ENCODE results near the gene GPX7. TPM values are rescaled to one million over a fixed set of nuclear protein-coding genes. Genes with fewer than 3 reads are reported as not detected.

The GPX7 gene
- total RNA-seq, 1 experiment from 2014 or later = 9.9 TPM

DNA sequence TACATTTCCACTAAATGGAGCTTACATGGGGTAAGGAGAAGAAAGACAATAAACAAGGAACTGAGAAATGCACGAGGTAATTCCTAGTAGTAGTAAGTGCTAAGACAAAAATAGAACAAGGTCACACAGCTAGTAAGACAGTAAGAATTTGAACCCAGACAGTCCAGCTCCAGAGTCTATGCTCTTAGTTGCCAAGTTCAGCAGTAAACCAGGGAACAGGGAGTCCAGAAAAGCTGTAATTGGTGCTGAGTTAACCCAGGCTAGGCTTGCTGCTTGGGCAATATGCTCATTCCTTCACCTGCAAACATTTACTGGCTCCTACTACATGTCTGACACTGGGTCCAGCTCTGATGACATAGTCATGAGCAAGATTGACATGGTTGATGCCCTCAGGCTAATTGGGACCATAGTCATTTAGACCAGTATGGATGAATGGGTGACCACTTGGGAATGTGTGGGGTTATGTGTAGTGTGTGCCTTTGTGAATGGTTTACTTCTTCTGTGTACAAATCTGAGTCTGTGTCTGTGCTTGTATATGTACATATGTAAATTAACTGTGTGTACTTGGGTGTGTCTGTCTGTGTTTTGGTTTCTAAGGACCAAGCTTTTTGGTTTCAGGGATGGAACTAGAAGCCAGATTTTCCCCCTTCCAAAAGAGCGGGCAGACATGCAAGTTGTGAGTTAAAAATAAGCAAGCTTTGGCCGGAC lies 2.0 kb downstream of the GPX7 start:
- H3K27me3 Mint-ChIP-seq (ENCODE audit: low read depth) = peaks cover 46% of the 10 kb centered on the region
- H3K4me1 Mint-ChIP-seq = peaks cover 11% of the 10 kb centered on the region
- no peak overlapping the region for H3K4me3 Mint-ChIP-seq
- TF ChIP-seq ZNF219 (CRISPR knock-in tag; IDR thresholded peaks at IDR 0.05; ENCODE audit: borderline replicate concordance) (no peak), TEAD1 (CRISPR knock-in tag; IDR thresholded peaks at IDR 0.05) (no peak), NR1H2 (CRISPR knock-in tag; IDR thresholded peaks at IDR 0.05) (no peak), JUN (CRISPR knock-in tag; IDR thresholded peaks at IDR 0.05) (no peak), RORB (CRISPR knock-in tag; IDR thresholded peaks at IDR 0.05) (no peak), PREB (CRISPR knock-in tag; IDR thresholded peaks at IDR 0.05; ENCODE audit: borderline replicate concordance) (no peak), CDX4 (CRISPR knock-in tag; IDR thresholded peaks at IDR 0.05; ENCODE audit: borderline replicate concordance) (no peak), ZBTB21 (CRISPR knock-in tag; IDR thresholded peaks at IDR 0.05; ENCODE audit: borderline replicate concordance) (no peak)
- TF ChIP-seq, protein P1, sequence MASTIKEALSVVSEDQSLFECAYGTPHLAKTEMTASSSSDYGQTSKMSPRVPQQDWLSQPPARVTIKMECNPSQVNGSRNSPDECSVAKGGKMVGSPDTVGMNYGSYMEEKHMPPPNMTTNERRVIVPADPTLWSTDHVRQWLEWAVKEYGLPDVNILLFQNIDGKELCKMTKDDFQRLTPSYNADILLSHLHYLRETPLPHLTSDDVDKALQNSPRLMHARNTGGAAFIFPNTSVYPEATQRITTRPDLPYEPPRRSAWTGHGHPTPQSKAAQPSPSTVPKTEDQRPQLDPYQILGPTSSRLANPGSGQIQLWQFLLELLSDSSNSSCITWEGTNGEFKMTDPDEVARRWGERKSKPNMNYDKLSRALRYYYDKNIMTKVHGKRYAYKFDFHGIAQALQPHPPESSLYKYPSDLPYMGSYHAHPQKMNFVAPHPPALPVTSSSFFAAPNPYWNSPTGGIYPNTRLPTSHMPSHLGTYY (CRISPR knock-in tag; IDR thresholded peaks at IDR 0.05) = no peak
- TF ChIP-seq, protein P2, sequence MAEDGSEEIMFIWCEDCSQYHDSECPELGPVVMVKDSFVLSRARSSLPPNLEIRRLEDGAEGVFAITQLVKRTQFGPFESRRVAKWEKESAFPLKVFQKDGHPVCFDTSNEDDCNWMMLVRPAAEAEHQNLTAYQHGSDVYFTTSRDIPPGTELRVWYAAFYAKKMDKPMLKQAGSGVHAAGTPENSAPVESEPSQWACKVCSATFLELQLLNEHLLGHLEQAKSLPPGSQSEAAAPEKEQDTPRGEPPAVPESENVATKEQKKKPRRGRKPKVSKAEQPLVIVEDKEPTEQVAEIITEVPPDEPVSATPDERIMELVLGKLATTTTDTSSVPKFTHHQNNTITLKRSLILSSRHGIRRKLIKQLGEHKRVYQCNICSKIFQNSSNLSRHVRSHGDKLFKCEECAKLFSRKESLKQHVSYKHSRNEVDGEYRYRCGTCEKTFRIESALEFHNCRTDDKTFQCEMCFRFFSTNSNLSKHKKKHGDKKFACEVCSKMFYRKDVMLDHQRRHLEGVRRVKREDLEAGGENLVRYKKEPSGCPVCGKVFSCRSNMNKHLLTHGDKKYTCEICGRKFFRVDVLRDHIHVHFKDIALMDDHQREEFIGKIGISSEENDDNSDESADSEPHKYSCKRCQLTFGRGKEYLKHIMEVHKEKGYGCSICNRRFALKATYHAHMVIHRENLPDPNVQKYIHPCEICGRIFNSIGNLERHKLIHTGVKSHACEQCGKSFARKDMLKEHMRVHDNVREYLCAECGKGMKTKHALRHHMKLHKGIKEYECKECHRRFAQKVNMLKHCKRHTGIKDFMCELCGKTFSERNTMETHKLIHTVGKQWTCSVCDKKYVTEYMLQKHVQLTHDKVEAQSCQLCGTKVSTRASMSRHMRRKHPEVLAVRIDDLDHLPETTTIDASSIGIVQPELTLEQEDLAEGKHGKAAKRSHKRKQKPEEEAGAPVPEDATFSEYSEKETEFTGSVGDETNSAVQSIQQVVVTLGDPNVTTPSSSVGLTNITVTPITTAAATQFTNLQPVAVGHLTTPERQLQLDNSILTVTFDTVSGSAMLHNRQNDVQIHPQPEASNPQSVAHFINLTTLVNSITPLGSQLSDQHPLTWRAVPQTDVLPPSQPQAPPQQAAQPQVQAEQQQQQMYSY (CRISPR knock-in tag; IDR thresholded peaks at IDR 0.05) = no peak
- TF ChIP-seq, protein P3, sequence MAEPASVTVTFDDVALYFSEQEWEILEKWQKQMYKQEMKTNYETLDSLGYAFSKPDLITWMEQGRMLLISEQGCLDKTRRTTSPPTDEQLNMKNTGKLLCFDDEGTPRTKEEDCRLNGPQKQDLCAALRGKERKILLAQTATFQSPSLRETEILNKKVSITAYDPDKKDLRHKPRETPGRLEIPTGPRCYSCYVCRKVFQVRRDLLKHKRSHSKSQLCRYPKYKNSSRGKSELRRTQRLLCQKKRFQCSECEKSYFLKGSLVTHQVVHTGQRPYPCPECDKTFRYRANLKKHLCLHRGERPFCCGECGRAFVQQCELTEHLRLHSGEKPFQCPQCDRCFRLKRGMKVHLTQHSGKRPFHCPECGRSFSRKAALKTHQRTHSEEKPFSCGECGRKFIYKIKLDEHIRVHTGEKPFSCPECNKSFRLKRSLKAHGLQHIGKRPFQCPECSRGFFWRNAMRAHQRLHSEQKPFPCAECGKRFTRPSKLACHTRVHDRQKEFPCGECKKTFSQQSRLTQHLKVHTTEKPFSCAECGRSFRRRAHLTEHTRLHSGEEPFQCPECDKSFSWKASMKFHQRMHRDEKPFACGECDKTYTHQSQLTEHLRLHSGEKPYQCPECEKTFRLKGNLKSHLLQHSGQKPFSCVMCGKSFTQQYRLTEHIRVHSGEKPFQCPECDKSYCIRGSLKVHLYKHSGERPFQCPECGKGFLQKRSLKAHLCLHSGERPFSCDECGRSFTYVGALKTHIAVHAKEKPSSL (CRISPR knock-in tag; conservative IDR thresholded peaks at IDR 0.05) = no peak
- no peaks in the 10 kb centered on the region for H3K36me3 Mint-ChIP-seq
- no peak for ATAC-seq
- CTCF ChIA-PET = interaction anchor here (0.6 kb wide), 1 partner anchor 105 kb away, joined by 4 read pairs; no protein-coding TSS in a partner anchor
- no peaks in the 10 kb centered on the region for H3K9me3 Mint-ChIP-seq
- DNase-seq (ENCODE audit: low spot score) = no peak
- POLR2A ChIA-PET = no interaction called here
- H3K27ac Mint-ChIP-seq = no peak overlapping the region

GRCh38 chr1:52613636-52614373 lies 11.6 kb downstream of the GPX7 start:
- ChIA-PET CTCF (interaction anchor here (0.6 kb wide), 1 partner anchor 70 kb away, joined by 3 read pairs; no protein-coding TSS in a partner anchor), POLR2A (no interaction called here)
- DNase-seq (ENCODE audit: low spot score) = no peak
- Mint-ChIP-seq H3K27ac (peak overlapping the region; percentile 76), H3K36me3 (no peaks in the 10 kb centered on the region), H3K4me3 (no peak overlapping the region), H3K4me1 (peaks cover 29% of the 10 kb centered on the region), H3K9me3 (0 out of 2 replicates have a peak, but pooled peaks cover 7% of the 10 kb centered on the region), H3K27me3 (ENCODE audit: low read depth) (no peaks in the 10 kb centered on the region)
- TF ChIP-seq ZNF281 (CRISPR knock-in tag; IDR thresholded peaks at IDR 0.05) (no peak), TEAD1 (CRISPR knock-in tag; IDR thresholded peaks at IDR 0.05) (peak; percentile 22; the same call in 1 of the 2 replicates), ZNF232 (CRISPR knock-in tag; IDR thresholded peaks at IDR 0.05) (no peak)
- peak; percentile 82 for ATAC-seq
